NCI-H1092 (cell line): Measurements from ENCODE around the gene CYP11A1.

Source experiments
- DNase-seq: peaks from one replicate; lab custom pipeline; 2025; lab: John Stamatoyannopoulos, UW

The CYP11A1 gene

GRCh38 chr15:74301583-74302361 lies 65.7 kb downstream of the CYP11A1 start:
- no peak for DNase-seq

DNA sequence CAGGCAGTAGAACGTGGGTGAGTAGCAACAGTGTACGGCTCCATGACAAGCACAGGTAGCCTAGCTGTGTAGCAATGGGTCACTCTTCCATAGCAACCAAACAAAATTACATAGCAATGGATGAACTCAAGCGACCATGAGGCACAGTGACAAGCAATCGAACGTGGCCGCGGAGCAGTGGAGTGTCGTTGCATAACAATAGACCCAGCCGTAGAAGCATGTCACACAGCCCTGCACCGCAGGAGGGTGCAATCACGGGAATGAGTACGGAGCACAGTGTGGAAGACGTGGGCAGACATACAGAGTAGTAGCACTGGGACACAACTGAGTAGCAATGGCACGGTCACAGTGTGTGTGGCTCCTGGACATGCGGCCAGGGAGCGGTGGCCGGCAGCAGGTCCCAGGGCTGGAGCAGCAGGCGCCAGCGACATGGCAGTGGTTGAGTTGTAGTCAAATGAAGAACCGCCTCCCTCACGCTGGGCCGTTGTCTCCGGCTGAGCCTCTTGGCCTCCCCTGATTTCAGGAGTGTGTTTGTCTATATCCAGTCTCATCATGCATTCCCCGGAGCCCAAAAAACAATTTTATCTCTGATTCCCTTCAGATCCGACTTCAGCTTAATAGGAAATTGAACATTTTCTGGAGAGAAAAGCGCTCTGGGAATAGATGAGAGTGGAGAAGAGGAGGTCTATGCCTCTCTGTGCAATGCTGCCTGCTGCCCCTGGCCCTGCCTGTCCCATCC lies 67.2 kb downstream of the CYP11A1 start:
- DNase-seq = no peak

DNA sequence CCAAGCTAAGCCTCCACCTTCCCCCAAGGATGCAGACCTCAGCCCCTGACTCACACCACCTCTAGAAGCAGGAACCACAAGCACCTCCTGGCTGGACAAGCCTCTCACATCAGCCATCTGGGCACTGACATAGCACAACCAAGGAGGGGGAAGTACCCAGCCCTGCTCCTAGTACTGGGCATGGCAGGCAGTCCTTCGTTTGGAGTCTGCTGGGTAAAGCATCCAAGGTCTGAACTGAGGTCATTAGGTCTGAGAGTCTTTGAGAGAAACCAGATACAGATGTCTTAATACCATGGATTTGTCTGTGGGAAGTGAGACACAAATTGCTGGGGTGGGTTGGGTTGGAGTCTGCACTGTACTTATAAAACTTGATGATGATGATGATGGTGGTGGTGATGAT lies 69.6 kb downstream of the CYP11A1 start:
- DNase-seq = no peak

GRCh38 chr15:74295800-74296199 lies 71.6 kb downstream of the CYP11A1 start:
- DNase-seq = no peak

GRCh38 chr15:74294010-74294409 lies 73.4 kb downstream of the CYP11A1 start:
- no peak for DNase-seq

DNA sequence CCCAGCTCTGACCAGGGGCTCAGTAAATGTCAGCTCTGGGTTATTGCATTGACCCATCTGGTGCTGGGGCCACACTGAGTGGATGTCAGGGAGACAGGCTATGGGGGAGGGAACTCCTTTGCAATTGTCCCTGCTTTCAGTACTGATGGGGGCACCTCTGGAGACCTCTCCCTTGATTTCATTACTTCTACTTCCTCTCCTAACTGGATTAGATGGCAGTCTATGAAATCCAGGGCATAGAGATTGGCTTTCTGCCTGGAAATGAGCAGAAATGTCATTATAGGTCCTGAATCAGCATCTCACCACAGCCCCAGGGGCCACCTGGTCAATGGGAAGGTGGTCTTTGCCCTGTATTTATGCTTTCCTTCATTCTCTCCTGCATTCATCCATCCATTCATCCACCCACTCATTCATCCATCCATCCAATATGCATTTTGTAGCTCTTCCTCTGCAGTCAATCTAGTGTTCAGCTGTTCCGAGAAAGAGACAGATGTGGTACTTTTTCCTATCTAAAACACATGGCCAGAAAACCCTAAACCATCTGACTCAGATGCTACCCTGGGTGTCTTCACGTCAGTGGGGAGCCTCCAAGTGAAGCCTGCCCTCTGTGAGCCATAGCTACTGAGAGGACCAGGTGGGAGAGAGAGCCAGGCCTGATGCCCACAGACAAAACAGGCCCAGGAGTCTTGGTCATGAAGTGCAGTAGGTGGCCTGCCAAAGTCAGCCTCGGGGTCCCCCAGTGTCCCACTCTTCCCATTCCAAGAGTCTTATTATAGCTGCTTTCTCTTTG lies 74.2 kb downstream of the CYP11A1 start:
- no peak for DNase-seq

DNA sequence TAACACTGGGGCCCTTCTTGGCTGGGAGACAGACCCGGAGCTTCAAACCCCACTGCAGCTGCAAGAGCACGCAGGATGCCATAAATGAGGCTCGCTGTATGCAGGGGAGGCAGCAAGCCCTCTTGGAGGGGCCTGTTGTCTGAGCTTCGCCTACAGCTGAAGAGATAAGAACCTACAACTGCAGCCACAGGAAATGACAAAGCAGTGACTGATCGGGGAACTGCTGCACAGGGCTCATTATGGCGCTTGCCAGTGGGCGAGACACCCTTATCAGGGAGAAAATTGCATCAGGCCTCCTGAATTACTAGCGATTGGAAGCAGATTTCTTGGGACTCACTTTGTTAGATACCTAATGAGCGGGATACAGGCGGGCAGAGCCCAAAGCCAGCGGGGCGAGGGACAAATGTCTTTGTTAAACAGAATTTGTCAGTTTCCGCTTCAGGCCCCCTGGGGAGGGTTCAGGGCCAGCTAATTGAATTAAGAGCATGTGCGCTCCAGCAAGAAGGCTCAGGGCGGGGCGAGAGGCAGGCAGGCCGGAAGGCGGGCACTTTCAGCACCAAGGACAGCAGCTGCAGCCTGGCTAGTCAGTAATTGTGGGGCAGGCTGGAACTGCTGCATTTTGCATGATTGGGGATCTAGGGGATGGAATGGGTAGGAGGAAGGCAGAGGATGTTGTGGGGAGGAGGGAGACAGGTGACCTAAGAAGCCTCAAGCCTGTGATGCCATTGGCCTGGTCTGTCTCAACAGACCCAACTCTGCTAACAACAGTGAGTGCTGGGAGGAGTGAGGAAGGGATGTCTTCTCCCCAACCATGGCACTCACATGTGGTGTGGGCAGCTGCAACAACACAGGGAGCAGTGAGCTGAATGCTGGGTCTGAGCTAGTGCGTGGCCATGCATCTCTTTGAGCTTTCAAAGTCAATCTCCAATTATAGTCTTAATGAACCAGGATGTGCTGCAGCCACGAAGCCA lies 76.1 kb downstream of the CYP11A1 start:
- no peak for DNase-seq

GRCh38 chr15:74290645-74291044 lies 76.8 kb downstream of the CYP11A1 start:
- no peak for DNase-seq

GRCh38 chr15:74289671-74290070 lies 77.8 kb downstream of the CYP11A1 start:
- DNase-seq = no peak
